Measurements from ENCODE around the gene PUM1. TPM values are rescaled to one million over a fixed set of nuclear protein-coding genes. Genes with fewer than 3 reads are reported as not detected.
"Not testable (repeated sequence)": the region's sequence is repeated elsewhere in the genome, so short reads cannot be mapped to it uniquely, and the experiment has no call there.

The PUM1 gene
- total and polyA plus RNA-seq, 2 of the 8 experiments (the other 6 are each of a cell fraction or from before 2014, with no cell fraction given), result 122 to 177 TPM

- no peak for TF ChIP-seq MAFK (IDR thresholded peaks at IDR 0.05; ENCODE audit: low read depth, low read length)
- TF ChIP-seq TEAD4 (IDR thresholded peaks at IDR 0.05; ENCODE audit: low read depth, low read length), result no peak
- no peak for TF ChIP-seq SAP30 (IDR thresholded peaks at IDR 0.05; ENCODE audit: insufficient read depth, insufficient replicate concordance, low read length)
- no peak for TF ChIP-seq KDM4A (IDR thresholded peaks at IDR 0.05; ENCODE audit: low read depth, low read length, severe bottlenecking)
- TF ChIP-seq POU5F1 (IDR thresholded peaks at IDR 0.05; ENCODE audit: low read depth, low read length), result no peak
- no peak for TF ChIP-seq CREB1 (IDR thresholded peaks at IDR 0.05)
Measured at GRCh38 chr1:31095298-31095981, 29.9 kb upstream of the PUM1 start (continued).

- not testable (repeated sequence) for H2BK120ac ChIP-seq (replicated peaks; ENCODE audit: low read depth, low read length); H2BK5ac ChIP-seq (ENCODE audit: low read depth, low read length); H3K56ac ChIP-seq (replicated peaks; ENCODE audit: insufficient read length, low read depth, low read length); H3K79me2 ChIP-seq (ENCODE audit: control insufficient read depth in 1 of 2, insufficient read depth in 2 of 2, low read length in 2 of 2); FAIRE-seq; H2AFZ ChIP-seq (ENCODE audit: low read length); H3K4me1 ChIP-seq (replicated peaks in 1 of 4; ENCODE audit: control insufficient read depth in 3 of 4, insufficient read depth in 4 of 4, low read length in 3 of 4); H3K4ac ChIP-seq (replicated peaks; ENCODE audit: insufficient read length, low read depth, low read length); H2BK12ac ChIP-seq (ENCODE audit: low read depth, low read length); H4K5ac ChIP-seq (ENCODE audit: insufficient read length, low read depth, low read length); H3K23ac ChIP-seq (ENCODE audit: insufficient read length); H3K27me3 ChIP-seq (replicated peaks in 1 of 4; ENCODE audit: control insufficient read depth in 3 of 4, extremely low read depth in 1 of 4, insufficient read depth in 3 of 4, low read length in 3 of 4); H4K91ac ChIP-seq (replicated peaks; ENCODE audit: insufficient read length, low read length); H2BK15ac ChIP-seq (ENCODE audit: low read length); H2AK5ac ChIP-seq (ENCODE audit: low read depth, low read length); H4K8ac ChIP-seq (ENCODE audit: extremely low read depth, insufficient read depth, low read length); H3K27ac ChIP-seq (ENCODE audit: low read depth, low read length); DNase-seq (ENCODE audit: low read depth in 1 of 2, low spot score in 2 of 2); H4K20me1 ChIP-seq (replicated peaks in 1 of 2; ENCODE audit: control insufficient read depth in 1 of 2, insufficient read depth in 2 of 2, low read length in 2 of 2); H3K18ac ChIP-seq (ENCODE audit: extremely low read depth, low read length); H3K4me3 ChIP-seq (ENCODE audit: extremely low read depth in 1 of 4, insufficient read depth in 2 of 4, low read depth in 3 of 4, low read length in 4 of 4); H3K9me3 ChIP-seq (ENCODE audit: insufficient read depth in 2 of 2, low read depth in 1 of 2, low read length in 1 of 2); H3K9ac ChIP-seq (replicated peaks in 1 of 4; ENCODE audit: extremely low read depth in 1 of 4, low read depth in 3 of 4, low read length in 3 of 4); H3K36me3 ChIP-seq (ENCODE audit: control insufficient read depth in 2 of 4, insufficient read depth in 4 of 4, low read length in 3 of 4); H2BK20ac ChIP-seq (ENCODE audit: low read length); H3K79me1 ChIP-seq (ENCODE audit: low read depth, low read length); H3K23me2 ChIP-seq (ENCODE audit: low read depth, low read length); H3K14ac ChIP-seq (ENCODE audit: insufficient read length); H3K4me2 ChIP-seq (ENCODE audit: insufficient read depth in 1 of 2, low read depth in 2 of 2, low read length in 2 of 2)
- POLR2A ChIA-PET (ENCODE audit: partially characterized antibody), result interaction anchor here (1.0 to 1.2 kb wide), 2 partner anchors 61 to 69 kb away, joined by 5 to 6 read pairs; no protein-coding TSS in a partner anchor
- CTCF ChIA-PET (ENCODE audit: partially characterized antibody), result interaction anchor here (0.6 kb wide), 1 partner anchor 96 kb away, joined by 6 read pairs; no protein-coding TSS in a partner anchor
- WGBS, 2 experiments (ENCODE audit: extremely low coverage in 1 of 2, insufficient coverage in 1 of 2, insufficient read length in 1 of 2, insufficient replicate concordance in 2 of 2, low coverage in 1 of 2, low lambda C conversion rate in 2 of 2, missing lambda C conversion rate in 1 of 2), result 100% methylated on average over 3 of the region's 3 CpGs; no CpG with 5 or more reads in 1 of the 2 experiments
Measured at GRCh38 chr1:31088081-31088480, 22.6 kb upstream of the PUM1 start.

Measured in H1 (cell line).